Right lung (tissue), 5 donors: Measurements from ENCODE around the gene MCM8. TPM values are rescaled to one million over a fixed set of nuclear protein-coding genes. Genes with fewer than 3 reads are reported as not detected.
A peak's percentile ranks its signal among the peaks of the same experiment; 100 is the strongest.

ENCODE experiments used
- DNase-seq, 2 donors: peaks; one replicate each; pipeline ENCODE4 v3.0.0-alpha.2; 2013
- polyA plus RNA-seq, 5 donors: library from polyadenylated mRNA; unstranded; fragments of 120-200 nt; gene quantifications; one replicate each; pipeline versions ENCODE4 v1.2.1 to v1.2.3, GENCODE V29; 2013; ENCODE audit warnings: inconsistent platforms in 1 of 5, low replicate concordance in 1 of 5; ENCODE audit not compliant: insufficient read length in 5 of 5, insufficient read depth in 1 of 5

MCM8 gene
- polyA plus RNA-seq, 5 donors = 10.4 to 20.5 (median 17.4) TPM

- DNase-seq = no peak
Observed at GRCh38 chr20:5938456-5939029, 11.9 kb upstream of the MCM8 start.

- DNase-seq = no peak
Observed at GRCh38 chr20:5945963-5946362, 4.5 kb upstream of the MCM8 start.

- DNase-seq = no peak
Observed at GRCh38 chr20:5947276-5947675, 3.2 kb upstream of the MCM8 start.

GRCh38 chr20:5949943-5950270 lies 545 bp upstream of the MCM8 start:
- no peak for DNase-seq

GRCh38 chr20:5967469-5967868 lies 17.0 kb downstream of the MCM8 start:
- no peak for DNase-seq

GRCh38 chr20:5968462-5968861 lies 18.0 kb downstream of the MCM8 start:
- DNase-seq = no peak

GRCh38 chr20:5969348-5969935 lies 19.0 kb downstream of the MCM8 start:
- no peak for DNase-seq

- no peak for DNase-seq
Observed at GRCh38 chr20:5969940-5970339, 19.5 kb downstream of the MCM8 start.

- DNase-seq = no peak
Observed at GRCh38 chr20:5970381-5970780, 19.9 kb downstream of the MCM8 start.

- DNase-seq = no peak
Observed at GRCh38 chr20:5971203-5971602, 20.8 kb downstream of the MCM8 start.

- DNase-seq = peak; percentile 8 to 11
Observed at GRCh38 chr20:5973172-5973571, 22.7 kb downstream of the MCM8 start.

- DNase-seq = no peak
Observed at GRCh38 chr20:5973971-5974370, 23.5 kb downstream of the MCM8 start.

GRCh38 chr20:5974531-5974930 lies 24.1 kb downstream of the MCM8 start:
- DNase-seq = no peak

GRCh38 chr20:5975778-5976177 lies 25.3 kb downstream of the MCM8 start:
- DNase-seq = no peak

- DNase-seq = no peak
Observed at GRCh38 chr20:5977223-5977622, 26.8 kb downstream of the MCM8 start.

- DNase-seq = no peak
Observed at GRCh38 chr20:5977975-5978374, 27.5 kb downstream of the MCM8 start.

GRCh38 chr20:5979801-5980200 lies 29.3 kb downstream of the MCM8 start:
- DNase-seq = no peak

GRCh38 chr20:5980720-5981538 lies 30.5 kb downstream of the MCM8 start:
- no peak for DNase-seq

- DNase-seq = no peak
Observed at GRCh38 chr20:5987383-5987782, 36.9 kb downstream of the MCM8 start.

- no peak for DNase-seq
Observed at GRCh38 chr20:5989539-5989938, 39.1 kb downstream of the MCM8 start.

GRCh38 chr20:5990946-5991345 lies 40.5 kb downstream of the MCM8 start:
- no peak for DNase-seq

GRCh38 chr20:5991623-5992441 lies 41.4 kb downstream of the MCM8 start:
- DNase-seq = no peak

GRCh38 chr20:5996765-5997164 lies 46.3 kb downstream of the MCM8 start:
- DNase-seq = no peak
